Breast epithelium (tissue), 3 donors: Measurements from ENCODE around the gene CABLES1.

ENCODE experiments used
- CTCF ChIP-seq, 3 donors: fragments of 450-650 bp; IDR thresholded peaks; one replicate each; pipeline ENCODE4 v1.5.1; 2016 to 2017; ENCODE audit warnings: antibody characterized with exemption in 3 of 3, mild to moderate bottlenecking in 3 of 3, moderate library complexity in 3 of 3
- POLR2A ChIP-seq: fragments of 450-650 bp; IDR thresholded peaks from one replicate; pipeline ENCODE4 v1.6.1; 2016; ENCODE audit warnings: antibody characterized with exemption, mild to moderate bottlenecking, moderate library complexity
- POLR2AphosphoS5 ChIP-seq, 3 donors: sonication (generic); formaldehyde crosslinking; IDR thresholded peaks; one replicate each; pipeline ENCODE4 v1.6.1; 2017; ENCODE audit warnings: antibody characterized with exemption in 3 of 3

GRCh38 chr18:23173912-23174311 is 38.6 kb downstream of the CABLES1 start:
- TF ChIP-seq CTCF (IDR thresholded peaks at IDR 0.05): no peak
- TF ChIP-seq POLR2A: no peak
- no peak for TF ChIP-seq POLR2AphosphoS5 (IDR thresholded peaks at IDR 0.05)
